ENCODE data around the gene BMERB1.
A peak's percentile ranks its signal among the peaks of the same experiment; 100 is the strongest.

The BMERB1 gene

GRCh38 chr16:15502041-15502725 lies 67.8 kb downstream of the BMERB1 start:
- DNase-seq, result peak; percentile 85

DNA sequence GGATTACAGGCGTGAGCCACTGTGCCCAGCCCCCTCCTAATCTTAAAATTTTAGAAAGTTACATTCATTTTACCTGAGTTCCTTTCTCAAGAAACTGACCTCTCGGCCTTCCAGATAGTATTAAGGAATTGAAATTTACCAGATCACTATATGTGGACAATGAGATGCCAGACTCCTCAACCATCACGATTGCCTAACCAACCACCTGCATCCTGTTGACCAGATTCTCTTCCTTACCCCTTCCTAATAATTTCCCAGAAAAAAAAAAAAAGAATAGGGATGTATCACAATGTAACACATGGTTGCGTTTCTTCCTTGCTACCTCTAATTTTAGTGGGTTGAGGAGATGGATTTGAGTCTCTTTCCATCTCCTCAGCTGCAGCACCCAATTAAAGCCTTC lies 72.1 kb downstream of the BMERB1 start:
- no peak for DNase-seq

- peak; percentile 57 for DNase-seq
These were observed 73.0 kb downstream of the BMERB1 start for GRCh38 chr16:15507301-15507958.

DNA sequence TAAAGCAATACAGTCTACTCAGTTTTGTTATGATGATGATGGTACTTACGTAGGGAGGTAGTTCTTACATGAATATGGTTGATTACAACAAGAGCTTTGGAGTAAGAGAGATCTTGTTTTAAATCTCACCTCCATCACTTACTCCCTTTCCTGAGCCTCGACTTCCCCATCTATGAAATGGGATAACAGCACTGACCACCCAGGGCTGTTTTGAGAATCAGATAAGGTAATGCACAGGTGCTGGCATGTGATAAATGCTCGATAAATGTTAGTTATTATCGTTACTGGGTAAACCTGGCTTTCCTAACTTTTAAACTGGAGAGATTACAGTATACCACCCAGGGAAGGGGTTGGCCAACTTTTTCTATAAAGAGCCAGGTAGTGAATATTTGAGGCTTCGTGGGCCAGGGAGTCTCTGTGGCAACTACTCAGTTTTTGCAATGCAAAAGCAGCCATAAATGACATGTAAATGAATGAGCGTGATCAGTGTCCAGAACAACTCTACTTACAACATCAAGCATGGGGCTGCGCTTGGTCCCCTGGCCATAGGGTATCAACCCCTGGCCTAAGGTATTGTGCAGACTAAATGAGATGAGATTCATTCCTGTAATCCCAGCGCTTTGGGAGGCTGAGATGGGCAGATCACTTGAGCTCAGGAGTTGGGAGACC lies 73.7 kb downstream of the BMERB1 start:
- no peak for DNase-seq

- DNase-seq, result no peak
These were observed 74.7 kb downstream of the BMERB1 start for GRCh38 chr16:15509051-15509592.

DNA sequence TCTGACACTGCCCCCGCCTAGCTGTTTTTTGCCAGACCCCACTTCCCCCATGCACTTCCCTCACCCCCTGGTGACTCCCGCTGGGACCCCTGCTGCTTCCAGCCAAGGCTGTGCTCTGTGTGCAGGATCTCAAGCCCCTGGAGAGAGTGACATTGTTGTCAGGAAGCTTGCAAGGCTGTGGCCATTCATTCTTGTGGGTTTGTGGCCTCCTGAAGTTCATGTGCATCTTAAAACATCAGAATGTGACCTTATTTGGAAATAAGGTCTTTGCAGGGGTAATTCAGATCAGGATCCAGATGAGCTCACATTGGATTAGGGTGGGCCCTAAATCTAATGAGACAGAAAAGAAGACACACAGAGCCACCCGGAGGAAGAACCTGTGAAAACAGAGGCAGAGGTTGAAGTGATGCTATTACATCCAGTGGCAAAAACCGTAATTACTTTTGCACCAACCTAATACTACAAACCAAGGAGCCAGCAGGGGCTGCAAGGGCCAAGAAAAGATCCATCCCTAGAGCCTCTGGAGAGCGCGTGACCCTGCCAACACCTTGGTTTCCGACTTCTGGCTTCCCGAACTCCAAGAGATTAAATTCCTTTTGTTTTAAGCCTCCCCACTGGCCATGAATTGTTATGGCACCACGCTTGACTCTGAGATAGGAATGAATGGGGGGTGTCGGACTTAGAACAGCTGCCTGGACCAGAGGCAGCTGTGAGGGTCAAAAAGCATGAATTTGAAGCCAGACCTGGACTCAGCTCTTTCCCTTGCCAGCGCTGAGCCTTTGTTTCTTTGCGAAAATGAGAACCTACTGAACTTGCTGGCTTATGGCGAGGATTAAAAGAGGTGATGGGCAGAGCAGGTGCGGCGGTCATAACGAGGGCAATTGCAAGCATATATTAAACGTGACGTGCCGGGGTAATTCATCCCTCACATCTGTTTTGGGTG lies 75.5 kb downstream of the BMERB1 start:
- no peak for DNase-seq

- DNase-seq, result no peak
These were observed 76.6 kb downstream of the BMERB1 start for GRCh38 chr16:15510992-15511391.

DNA sequence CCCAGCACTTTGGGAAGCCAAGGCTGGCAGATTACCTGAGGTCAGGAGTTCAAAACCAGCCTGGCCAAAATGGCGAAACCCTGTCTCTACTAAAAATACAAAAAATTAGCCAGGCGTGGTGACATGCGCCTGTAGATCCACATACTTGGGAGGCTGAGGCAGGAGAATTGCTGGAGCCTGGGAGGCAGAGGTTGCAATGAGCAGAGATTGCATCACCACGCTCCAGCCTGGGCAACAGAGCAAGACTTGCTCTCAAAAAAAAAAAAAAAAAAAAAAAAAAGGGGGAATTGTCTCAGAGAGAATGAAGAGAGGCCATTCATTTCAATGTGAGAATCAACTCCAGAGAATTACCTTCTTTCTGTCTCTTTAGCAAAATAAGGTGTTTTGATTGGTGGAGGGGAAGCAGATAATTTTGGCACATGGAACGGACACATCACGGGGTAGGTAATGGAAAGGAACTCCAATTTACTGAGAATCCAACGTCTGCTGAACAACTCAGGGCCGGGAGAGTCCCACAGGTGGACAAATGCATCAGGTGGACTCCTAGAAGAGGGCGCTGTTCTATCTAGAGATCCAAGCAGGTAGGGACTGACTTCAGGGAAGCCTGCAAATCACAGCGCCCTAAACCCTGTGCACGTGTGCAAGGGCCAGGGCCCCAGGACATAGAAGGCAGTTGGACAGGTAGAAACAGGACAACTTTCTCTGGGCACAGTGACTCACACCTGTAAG lies 77.5 kb downstream of the BMERB1 start:
- no peak for DNase-seq

DNA sequence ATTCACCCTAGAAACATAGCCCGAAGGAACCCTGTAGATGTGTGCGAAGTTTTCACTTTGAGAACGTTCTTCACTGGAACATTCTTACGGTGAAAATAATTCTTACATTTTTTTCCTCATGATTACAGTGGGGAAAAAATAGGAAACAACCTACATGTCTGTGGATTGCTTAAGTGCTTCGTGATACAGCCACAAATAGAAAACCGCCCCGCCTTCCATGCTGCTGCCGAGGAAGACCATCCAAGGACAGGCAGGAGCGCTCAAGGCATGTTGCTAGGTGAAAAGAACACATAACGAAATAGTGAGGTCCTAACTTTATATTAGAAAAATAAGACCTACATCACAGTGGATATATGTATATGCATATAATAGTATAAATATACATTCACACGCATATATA lies 78.8 kb downstream of the BMERB1 start:
- DNase-seq, result no peak

DNA sequence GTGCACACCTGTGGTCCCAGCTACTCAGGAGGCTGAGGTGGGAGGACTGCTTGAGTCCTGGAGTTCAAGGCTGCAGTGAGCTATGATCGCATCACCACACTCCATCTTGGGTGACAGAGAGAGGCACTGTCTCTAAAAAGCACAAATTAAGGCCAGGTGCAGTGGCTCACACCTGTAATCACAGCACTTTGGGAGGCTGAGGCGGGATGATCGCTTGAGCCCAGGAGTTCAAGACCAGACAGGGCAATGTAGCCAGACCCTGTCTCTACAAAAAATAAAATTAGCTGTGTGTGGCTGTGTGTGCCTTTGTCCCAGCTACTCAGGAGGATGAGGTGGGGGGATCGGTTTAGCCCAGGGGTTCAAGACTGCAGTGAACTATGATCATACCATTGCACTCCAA lies 81.6 kb downstream of the BMERB1 start:
- DNase-seq, result no peak

DNA sequence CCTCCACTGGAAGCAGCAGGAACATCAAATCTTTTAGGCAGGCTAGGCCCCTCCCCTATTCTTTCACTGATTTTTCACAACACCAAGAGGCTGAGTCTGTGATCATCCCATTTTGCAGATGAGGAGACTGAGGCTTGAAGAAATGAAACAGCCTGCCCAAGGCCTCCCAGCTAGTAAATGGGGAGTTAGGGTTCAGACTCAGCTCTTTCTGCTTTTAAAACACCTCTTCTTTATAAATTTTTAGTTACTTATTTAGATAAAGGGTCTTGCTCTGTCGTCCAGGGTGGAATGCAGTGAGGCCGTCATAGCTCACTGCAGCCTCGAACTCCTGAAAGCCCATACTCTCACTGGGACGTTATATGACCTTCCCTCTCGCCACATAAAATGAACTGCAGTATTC lies 82.2 kb downstream of the BMERB1 start:
- no peak for DNase-seq

DNA sequence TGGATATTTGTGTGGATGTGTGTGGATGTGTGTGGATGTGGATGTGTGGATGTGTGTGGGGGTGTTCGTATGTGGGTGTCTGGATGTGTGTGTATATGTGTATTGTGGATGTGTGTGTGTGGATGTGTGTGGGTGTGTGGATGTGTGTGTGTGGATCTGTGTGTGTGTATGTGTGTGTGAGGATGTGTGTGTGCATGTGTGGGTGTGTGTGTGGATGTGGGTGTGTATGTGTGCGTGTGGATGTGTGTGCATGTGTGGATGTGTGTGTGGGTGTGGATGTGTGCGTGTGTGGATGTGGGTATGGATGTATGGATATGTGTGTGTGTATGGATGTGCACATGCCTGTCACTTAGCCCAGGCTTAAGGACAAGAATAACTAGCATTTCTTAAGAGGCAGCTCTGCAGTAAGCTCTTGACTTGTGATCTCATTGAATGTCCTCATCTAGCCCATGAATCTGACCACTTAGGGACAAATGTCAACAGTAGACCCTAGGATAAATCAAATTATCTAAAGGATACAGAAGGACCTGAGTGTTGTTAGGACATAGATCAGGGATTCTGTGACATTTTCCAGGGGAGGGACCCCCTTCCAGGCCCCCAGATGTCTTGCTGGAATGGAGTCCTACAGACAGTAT lies 83.5 kb downstream of the BMERB1 start:
- DNase-seq, result no peak

DNA sequence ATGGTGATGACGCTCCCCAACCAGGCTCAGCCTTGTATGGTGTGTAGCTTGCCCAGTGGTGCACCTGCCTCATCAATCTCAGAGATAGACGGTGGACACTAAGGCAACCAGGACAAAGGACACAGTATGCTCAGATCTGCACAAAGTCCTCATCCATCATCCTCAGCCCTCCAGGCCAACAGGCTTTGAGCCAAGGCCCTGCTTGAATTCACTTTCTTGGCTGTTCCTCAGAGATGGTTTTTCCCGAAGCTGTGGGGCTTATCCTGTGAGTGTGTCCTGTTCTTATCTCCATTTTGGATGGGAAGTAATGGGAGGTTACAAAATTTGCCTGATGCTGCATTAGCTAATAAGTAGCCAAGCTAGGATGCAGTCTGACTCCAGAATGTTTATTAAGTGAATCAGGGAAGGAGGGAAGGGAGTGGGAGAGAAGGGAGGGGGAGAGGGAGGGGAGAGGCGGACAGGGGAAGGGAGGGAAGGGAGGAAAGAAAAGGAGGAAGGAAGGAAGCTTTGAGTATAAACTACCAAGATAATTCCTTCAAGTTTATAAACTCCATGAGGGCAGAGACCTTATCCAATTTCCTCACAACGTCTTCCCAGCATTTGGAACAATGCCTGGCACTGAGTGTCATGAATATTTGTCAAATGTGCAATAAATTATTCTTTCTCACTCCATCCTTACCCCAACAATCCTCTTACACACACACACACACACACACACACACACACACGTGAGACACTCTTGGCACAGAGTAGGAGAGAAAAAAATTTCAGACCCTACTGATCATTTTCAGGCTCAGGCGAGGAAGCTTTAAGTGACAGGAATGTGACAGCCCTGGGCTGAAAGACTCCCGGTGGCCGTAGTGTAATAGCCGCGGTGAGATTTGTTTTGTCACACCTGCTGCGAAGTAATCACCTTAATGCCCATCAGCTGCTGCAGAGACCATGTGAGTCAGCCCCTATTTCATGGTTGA lies 84.3 kb downstream of the BMERB1 start:
- DNase-seq, result no peak

DNA sequence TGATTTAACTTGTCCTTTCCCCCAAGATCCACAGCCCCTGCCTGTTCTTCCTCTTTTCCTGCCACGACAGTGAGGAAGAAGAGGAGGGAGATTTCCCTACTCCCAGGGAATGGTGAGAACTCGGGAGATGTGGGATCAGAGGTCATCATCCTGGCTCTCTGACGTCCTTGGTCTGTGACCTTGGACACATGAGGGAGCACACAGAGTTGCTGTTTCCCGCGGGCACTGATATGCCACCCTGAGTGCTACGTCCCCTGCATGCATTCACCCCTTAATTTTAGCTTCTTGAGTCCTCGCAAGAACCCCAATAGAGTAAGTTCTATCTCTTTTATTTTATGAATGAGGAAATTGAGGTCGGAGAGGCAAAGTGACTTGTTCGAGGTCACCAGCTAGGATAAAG lies 85.4 kb downstream of the BMERB1 start:
- DNase-seq, result no peak

GRCh38 chr16:15521390-15521757 lies 87.0 kb downstream of the BMERB1 start:
- DNase-seq, result no peak

DNA sequence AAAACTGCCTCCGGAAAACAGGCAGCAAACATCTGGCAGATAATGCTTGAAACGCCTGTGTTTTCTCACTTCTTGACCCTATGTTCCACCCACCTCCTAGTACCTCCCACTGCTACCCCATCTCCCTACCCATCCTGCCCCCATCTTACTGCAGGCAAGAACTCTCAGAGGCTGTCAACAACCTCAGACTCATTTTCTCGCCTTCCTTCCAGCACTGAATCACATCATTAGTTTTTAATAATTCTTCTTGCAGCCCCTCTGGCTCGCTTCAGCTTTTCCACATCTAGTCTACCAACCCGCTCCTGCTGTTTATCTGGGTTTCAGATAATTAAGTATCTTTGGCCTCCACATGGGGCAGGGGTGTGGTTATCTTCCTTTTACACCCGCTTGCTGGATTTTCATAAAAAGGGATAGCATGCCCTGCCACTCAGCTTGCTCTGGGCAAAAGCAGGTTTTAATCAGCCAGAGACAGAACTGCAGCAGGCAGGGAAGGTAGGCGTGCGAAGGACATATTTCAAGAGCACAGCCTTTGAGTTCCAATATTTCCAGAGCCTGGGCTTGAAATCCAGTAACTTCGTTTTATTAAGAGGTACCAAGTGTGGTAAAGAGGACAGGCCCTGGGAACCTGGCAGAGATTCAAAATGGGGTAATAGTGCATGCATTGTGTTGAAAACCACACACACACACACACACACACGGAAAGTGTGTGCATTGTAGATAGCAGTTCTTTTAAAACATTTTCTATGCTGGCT lies 87.5 kb downstream of the BMERB1 start:
- no peak for DNase-seq

GRCh38 chr16:15523092-15523541 lies 88.7 kb downstream of the BMERB1 start:
- DNase-seq, result no peak

- DNase-seq, result no peak
These were observed 89.6 kb downstream of the BMERB1 start for GRCh38 chr16:15523939-15524338.

DNA sequence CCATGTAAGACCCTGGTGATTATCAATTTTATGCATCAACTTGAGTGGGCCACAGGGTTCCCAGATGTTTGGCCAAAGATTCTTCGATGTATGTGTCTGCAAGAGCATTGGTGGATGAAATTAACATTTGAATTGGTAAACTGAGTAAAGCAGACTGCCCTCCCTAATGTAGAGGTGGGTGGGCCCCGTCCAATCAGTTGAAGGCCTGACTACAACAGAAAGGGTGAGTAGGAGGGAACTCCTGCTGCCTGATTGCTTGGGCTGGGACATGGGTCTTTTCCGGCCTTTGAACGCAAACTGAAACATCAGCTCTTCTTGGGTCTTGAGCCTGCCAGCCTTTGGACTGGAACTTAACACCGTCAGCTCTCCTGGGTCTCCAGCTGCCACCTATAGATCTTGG lies 90.6 kb downstream of the BMERB1 start:
- DNase-seq, result no peak

DNA sequence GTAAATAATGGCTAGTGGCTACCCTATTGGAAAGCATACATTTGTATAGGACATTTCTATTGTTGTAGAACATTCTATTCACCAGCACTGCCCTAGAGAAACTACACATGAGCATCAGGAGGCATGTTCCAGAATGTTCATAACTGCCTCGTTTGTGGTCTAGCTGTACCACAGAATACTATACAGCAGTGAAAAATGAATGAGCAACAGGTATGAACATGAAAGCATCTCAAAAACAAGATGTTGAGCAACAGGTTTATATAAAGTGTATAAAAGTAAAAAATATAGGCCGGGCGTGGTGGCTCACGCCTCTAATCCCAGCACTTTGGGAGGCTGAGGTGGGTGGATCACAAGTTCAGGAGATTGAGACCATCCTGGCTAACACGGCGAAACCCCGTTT lies 91.7 kb downstream of the BMERB1 start:
- DNase-seq, result no peak
